Fibroblast of lung (primary cell): ENCODE measurements around the gene LPIN3.

Experiments used
- EZH2 ChIP-seq: IDR thresholded peaks from 2 replicates; pipeline ENCODE4 v1.5.1; 2012; ENCODE audit warnings: low read length, control low read depth, mild to moderate bottlenecking; ENCODE audit errors: missing control alignments
- TF ChIP-seq, protein P1 (sequence below), 2 donors: IDR thresholded peaks in 1 of 2; conservative IDR thresholded peaks in 1 of 2; 1 replicate in 1 of 2; 2 replicates in 1 of 2; pipeline ENCODE4 v1.5.1; 2011 to 2012; ENCODE audit warnings: low read length in 2 of 2, control low read depth in 1 of 2, inconsistent platforms in 1 of 2, low read depth in 1 of 2, mild to moderate bottlenecking in 1 of 2

DNA sequence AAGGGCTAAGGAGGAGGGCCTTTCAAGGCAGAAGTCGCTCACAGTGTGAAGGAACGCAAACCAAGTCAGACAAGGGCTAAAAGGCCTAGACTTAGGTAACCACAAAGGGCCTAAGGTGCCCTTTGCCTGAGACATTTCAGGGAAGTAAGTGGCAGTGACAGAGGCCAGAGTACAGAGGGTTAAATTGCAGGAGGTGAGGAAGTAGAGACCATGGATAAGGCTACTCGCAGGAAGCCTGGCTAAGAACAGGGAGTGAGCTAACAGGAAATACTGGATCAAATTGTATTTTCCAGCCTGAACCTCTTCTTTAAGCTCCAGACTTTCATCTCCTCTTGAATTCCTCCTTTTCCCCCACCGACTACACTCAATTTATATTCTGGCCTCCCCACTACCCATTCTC lies 39.7 kb upstream of the LPIN3 start:
- TF ChIP-seq, protein P1, sequence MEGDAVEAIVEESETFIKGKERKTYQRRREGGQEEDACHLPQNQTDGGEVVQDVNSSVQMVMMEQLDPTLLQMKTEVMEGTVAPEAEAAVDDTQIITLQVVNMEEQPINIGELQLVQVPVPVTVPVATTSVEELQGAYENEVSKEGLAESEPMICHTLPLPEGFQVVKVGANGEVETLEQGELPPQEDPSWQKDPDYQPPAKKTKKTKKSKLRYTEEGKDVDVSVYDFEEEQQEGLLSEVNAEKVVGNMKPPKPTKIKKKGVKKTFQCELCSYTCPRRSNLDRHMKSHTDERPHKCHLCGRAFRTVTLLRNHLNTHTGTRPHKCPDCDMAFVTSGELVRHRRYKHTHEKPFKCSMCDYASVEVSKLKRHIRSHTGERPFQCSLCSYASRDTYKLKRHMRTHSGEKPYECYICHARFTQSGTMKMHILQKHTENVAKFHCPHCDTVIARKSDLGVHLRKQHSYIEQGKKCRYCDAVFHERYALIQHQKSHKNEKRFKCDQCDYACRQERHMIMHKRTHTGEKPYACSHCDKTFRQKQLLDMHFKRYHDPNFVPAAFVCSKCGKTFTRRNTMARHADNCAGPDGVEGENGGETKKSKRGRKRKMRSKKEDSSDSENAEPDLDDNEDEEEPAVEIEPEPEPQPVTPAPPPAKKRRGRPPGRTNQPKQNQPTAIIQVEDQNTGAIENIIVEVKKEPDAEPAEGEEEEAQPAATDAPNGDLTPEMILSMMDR (conservative IDR thresholded peaks at IDR 0.05 in 1 of 2, IDR thresholded peaks at IDR 0.05 in 1 of 2; ENCODE audit: low read depth in 1 of 2, low read length in 2 of 2) = no peak
- TF ChIP-seq EZH2 = no peak
